IMR-90 (cell line): Measurements from ENCODE around the gene IFNA16. TPM values are rescaled to one million over a fixed set of nuclear protein-coding genes. Genes with fewer than 3 reads are reported as not detected.
"Not testable (repeated sequence)": the region's sequence is repeated elsewhere in the genome, so short reads cannot be mapped to it uniquely, and the experiment has no call there.

Experiments used
- ATAC-seq: fragments of 200-7000 bp; cut with Tn5 transposase; 2 replicates; pipeline ENCODE4 v1.9.1; 2020; ENCODE audit warnings: low read depth, mild to moderate bottlenecking, moderate library complexity
- BruUV-seq: library from RNA; stranded (reverse); fragments of 400-500 nt; replicated peaks from 2 replicates; lab custom pipeline; 2021; lab: Mats Ljungman, UMichigan
- CTCF ChIA-PET: fragments of 300-600 bp; formaldehyde crosslinking; extraction: SDS; loops from one replicate; lab custom pipeline; 2021; ENCODE audit warnings: antibody characterized with exemption; lab: Yijun Ruan, JAX
- POLR2A ChIA-PET: fragments of 300-600 bp; sonication (Branson Sonifier 250); formaldehyde crosslinking; loops from one replicate; lab custom pipeline; 2022; ENCODE audit warnings: antibody characterized with exemption; ENCODE audit not compliant: unreplicated experiment; lab: Charles Lee
- DNase-seq: peaks from one replicate; pipeline ENCODE4 v3.0.0; 2013
- H2AFZ ChIP-seq: replicated peaks from 2 replicates; pipeline ENCODE3; 2013; ENCODE audit warnings: low read length, mild to moderate bottlenecking; ENCODE audit not compliant: poor library complexity
- H2AK5ac ChIP-seq: 2 replicates; pipeline ENCODE4 v1.6.1; 2013; ENCODE audit warnings: low read depth, low read length, inconsistent platforms
- H2AK9ac ChIP-seq: replicated peaks from 2 replicates; pipeline ENCODE3; 2013; ENCODE audit warnings: mild to moderate bottlenecking, low read depth, low read length, moderate library complexity; ENCODE audit not compliant: poor library complexity
- H2BK120ac ChIP-seq: 2 replicates; pipeline ENCODE4 v1.6.1; 2013; ENCODE audit warnings: low read depth, low read length, inconsistent platforms
- H2BK15ac ChIP-seq: 3 replicates; pipeline ENCODE4 v1.6.1; 2013; ENCODE audit warnings: low read depth, low read length, inconsistent platforms
- H2BK20ac ChIP-seq: 2 replicates; pipeline ENCODE4 v1.6.1; 2013; ENCODE audit warnings: low read depth, mild to moderate bottlenecking, inconsistent platforms, low read length, moderate library complexity
- H2BK5ac ChIP-seq: 2 replicates; pipeline ENCODE4 v1.6.1; 2013; ENCODE audit warnings: mild to moderate bottlenecking, low read depth, low read length, inconsistent platforms; ENCODE audit not compliant: poor library complexity, severe bottlenecking
- H3K14ac ChIP-seq: replicated peaks from 2 replicates; pipeline ENCODE4 v1.6.1; 2013; ENCODE audit warnings: low read depth, low read length, inconsistent platforms
- H3K18ac ChIP-seq: 2 replicates; pipeline ENCODE4 v1.6.1; 2013; ENCODE audit warnings: low read depth, low read length, control low read depth
- H3K23ac ChIP-seq: 2 replicates; pipeline ENCODE4 v1.6.1; 2013; ENCODE audit warnings: low read depth, low read length, inconsistent platforms
- H3K27ac ChIP-seq: 2 replicates; pipeline ENCODE4 v1.5.1; 2013; ENCODE audit warnings: mild to moderate bottlenecking, control low read depth, low read length; ENCODE audit not compliant: insufficient read depth
- H3K27me3 ChIP-seq: 2 replicates; pipeline ENCODE4 v1.6.1; 2013; ENCODE audit warnings: low read length; ENCODE audit not compliant: control insufficient read depth, insufficient read depth
- H3K36me3 ChIP-seq: 2 replicates; pipeline ENCODE4 v1.6.1; 2013; ENCODE audit warnings: low read length, mixed read lengths; ENCODE audit not compliant: control insufficient read depth, insufficient read depth
- H3K4ac ChIP-seq: 2 replicates; pipeline ENCODE4 v1.6.1; 2013; ENCODE audit warnings: low read depth, low read length, inconsistent platforms
- H3K4me1 ChIP-seq: 2 replicates; pipeline ENCODE4 v1.6.1; 2013; ENCODE audit warnings: low read length, mixed read lengths; ENCODE audit not compliant: control insufficient read depth, insufficient read depth
- H3K4me2 ChIP-seq: 2 replicates; pipeline ENCODE4 v1.6.1; 2013; ENCODE audit warnings: low read depth, mild to moderate bottlenecking, control low read depth, low read length, moderate library complexity
- H3K4me3 ChIP-seq: 2 replicates; pipeline ENCODE4 v1.5.1; 2013; ENCODE audit warnings: low read depth, mild to moderate bottlenecking, control low read depth, low read length, moderate library complexity; ENCODE audit not compliant: insufficient read depth
- H3K56ac ChIP-seq: 2 replicates; pipeline ENCODE4 v1.6.1; 2013; ENCODE audit warnings: low read length, inconsistent platforms; ENCODE audit not compliant: insufficient read depth; ENCODE audit errors: extremely low read depth
- H3K79me1 ChIP-seq, 2 experiments: 2 replicates each; pipeline ENCODE4 v1.6.1; 2013; ENCODE audit warnings: low read length in 2 of 2, inconsistent platforms in 1 of 2, low read depth in 1 of 2
- H3K9ac ChIP-seq: 2 replicates; pipeline ENCODE4 v1.6.1; 2013; ENCODE audit warnings: low read depth, low read length, control low read depth
- H3K9me1 ChIP-seq: 2 replicates; pipeline ENCODE4 v1.6.1; 2013; ENCODE audit warnings: low read length, inconsistent platforms; ENCODE audit not compliant: insufficient read depth
- H3K9me3 ChIP-seq: 2 replicates; pipeline ENCODE4 v1.6.1; 2013; ENCODE audit warnings: low read length; ENCODE audit not compliant: control insufficient read depth, insufficient read depth
- H4K20me1 ChIP-seq: 2 replicates; pipeline ENCODE4 v1.6.1; 2013; ENCODE audit warnings: low read length, inconsistent platforms; ENCODE audit not compliant: insufficient read depth
- H4K5ac ChIP-seq: 2 replicates; pipeline ENCODE4 v1.6.1; 2013; ENCODE audit warnings: mild to moderate bottlenecking, low read depth, low read length, control low read depth
- H4K8ac ChIP-seq, 2 experiments: 2 replicates each; pipeline ENCODE4 v1.6.1; 2013; ENCODE audit warnings: low read depth in 2 of 2, low read length in 2 of 2, control low read depth in 1 of 2, inconsistent platforms in 1 of 2
- H4K91ac ChIP-seq: 2 replicates; pipeline ENCODE4 v1.6.1; 2013; ENCODE audit warnings: low read depth, low read length, inconsistent platforms; ENCODE audit not compliant: insufficient read depth
- WGBS, 2 experiments: methylation state at CpG; one replicate each; pipeline versions ENCODE4 v1.1.5 to v1.1.7; 2013; ENCODE audit warnings: missing lambda C conversion rate in 2 of 2; ENCODE audit not compliant: insufficient read length in 1 of 2; ENCODE audit errors: extremely low coverage in 2 of 2; 5-methylcytosine and 5-hydroxymethylcytosine counted together
- dilution Hi-C: fragments of 300-500 bp; cut with HindIII; formaldehyde crosslinking; loops from one replicate; pipeline ENCODE4 v1.14.3; 2018; ENCODE audit warnings: low sequenced_read_pairs; ENCODE audit not compliant: unreplicated experiment
- in situ Hi-C: fragments of 300-500 bp; cut with MboI; formaldehyde crosslinking; loops from 3 replicates; pipeline ENCODE4 v1.14.3; 2019; ENCODE audit warnings: low sequenced_read_pairs, inconsistent platforms, mixed read lengths
- intact Hi-C: fragments of 100-400 bp; cut with micrococcal nuclease; formaldehyde crosslinking; loops from 2 replicates; pipeline ENCODE4 v1.10.0; 2022
- polyA plus RNA-seq, 3 experiments: library from polyadenylated mRNA; depleted of rRNA; stranded (reverse); fragments of >200 nt; gene quantifications; 2 replicates each; pipeline ENCODE4 v1.2.3, GENCODE V29; 2012; ENCODE audit warnings: low replicate concordance in 1 of 3
- total RNA-seq: library from RNA; depleted of rRNA; stranded (reverse); fragments of >200 nt; gene quantifications from 2 replicates; pipeline ENCODE4 v1.2.3, GENCODE V29; 2012; rRNA removed

The IFNA16 gene
- total and polyA plus RNA-seq, 2 of the 4 experiments (the other 2 are of a cell fraction), result not detected

GRCh38 chr9:21166560-21166959, 50.6 kb downstream of the IFNA16 start, which contains the start of gene IFNA21:
IFNA21 (minus strand) TSS chr9:21166660; CDS start chr9:21166612, 48 bp downstream.
- DNase-seq, in situ Hi-C loops: not testable (repeated sequence)
- WGBS, 2 experiments, result no CpG with 5 or more reads among the region's 2 CpGs

More at GRCh38 chr9:21166560-21166959, 50.6 kb downstream of the IFNA16 start, which contains the start of gene IFNA21:
- dilution Hi-C loops, H3K9me3 ChIP-seq, H3K14ac ChIP-seq, CTCF ChIA-PET, H3K4me1 ChIP-seq, H2AK9ac ChIP-seq, ATAC-seq, H3K4me3 ChIP-seq, H3K4ac ChIP-seq, H2AK5ac ChIP-seq, H3K23ac ChIP-seq, H4K20me1 ChIP-seq, BruUV-seq, H3K9me1 ChIP-seq, intact Hi-C loops, H2BK5ac ChIP-seq, POLR2A ChIA-PET, H3K9ac ChIP-seq, H4K5ac ChIP-seq, H3K36me3 ChIP-seq, H3K56ac ChIP-seq, H2AFZ ChIP-seq, H3K4me2 ChIP-seq, H3K27me3 ChIP-seq, H4K8ac ChIP-seq, H3K79me1 ChIP-seq, H2BK15ac ChIP-seq, H2BK20ac ChIP-seq, H3K18ac ChIP-seq, H2BK120ac ChIP-seq, H4K91ac ChIP-seq, H3K27ac ChIP-seq: not testable (repeated sequence)

Other genes with a start within 250 kb of the IFNA16 start
- 2.2 and 2.8 TPM in 2 replicates for gene HACD4, start 185.7 kb downstream of the IFNA16 start, total RNA-seq
- gene HACD4, start 185.7 kb downstream of the IFNA16 start, polyA plus RNA-seq (2012; rRNA removed), result 1.5 and 1.9 TPM in 2 replicates
- gene IFNB1, start 139.4 kb downstream of the IFNA16 start, total RNA-seq, result not detected in 2 replicates
- not detected in 2 replicates for gene IFNB1, start 139.4 kb downstream of the IFNA16 start, polyA plus RNA-seq (2012; rRNA removed)
- not detected in 2 replicates for gene IFNW1, start 75.5 kb downstream of the IFNA16 start, total RNA-seq
- not detected in 2 replicates for gene IFNW1, start 75.5 kb downstream of the IFNA16 start, polyA plus RNA-seq (2012; rRNA removed)
- gene IFNA21, start 50.7 kb downstream of the IFNA16 start, total RNA-seq, result not detected in 2 replicates
- not detected in 2 replicates for gene IFNA21, start 50.7 kb downstream of the IFNA16 start, polyA plus RNA-seq (2012; rRNA removed)
- gene IFNA4, start 29.7 kb downstream of the IFNA16 start, total RNA-seq, result not detected in 2 replicates
- not detected in 2 replicates for gene IFNA4, start 29.7 kb downstream of the IFNA16 start, polyA plus RNA-seq (2012; rRNA removed)
- gene IFNA7, start 15.1 kb downstream of the IFNA16 start, total RNA-seq, result not detected in 2 replicates
- gene IFNA7, start 15.1 kb downstream of the IFNA16 start, polyA plus RNA-seq (2012; rRNA removed), result not detected in 2 replicates
- gene IFNA10, start 10.2 kb downstream of the IFNA16 start, total RNA-seq, result not detected in 2 replicates
- gene IFNA10, start 10.2 kb downstream of the IFNA16 start, polyA plus RNA-seq (2012; rRNA removed), result not detected in 2 replicates
- gene IFNA17, start 10.9 kb upstream of the IFNA16 start, total RNA-seq, result not detected in 2 replicates
- gene IFNA17, start 10.9 kb upstream of the IFNA16 start, polyA plus RNA-seq (2012; rRNA removed), result not detected in 2 replicates
- not detected in 2 replicates for gene IFNA14, start 22.7 kb upstream of the IFNA16 start, total RNA-seq
- not detected in 2 replicates for gene IFNA14, start 22.7 kb upstream of the IFNA16 start, polyA plus RNA-seq (2012; rRNA removed)
- not detected in 2 replicates for gene IFNA5, start 88.0 kb upstream of the IFNA16 start, total RNA-seq
- not detected in 2 replicates for gene IFNA5, start 88.0 kb upstream of the IFNA16 start, polyA plus RNA-seq (2012; rRNA removed)
- 46.4 and 68.6 TPM in 2 replicates for gene KLHL9, start 118.1 kb upstream of the IFNA16 start, total RNA-seq
- gene KLHL9, start 118.1 kb upstream of the IFNA16 start, polyA plus RNA-seq (2012; rRNA removed), result 10.2 and 12.9 TPM in 2 replicates
- not detected in 2 replicates for gene IFNA6, start 133.6 kb upstream of the IFNA16 start, total RNA-seq
- not detected in 2 replicates for gene IFNA6, start 133.6 kb upstream of the IFNA16 start, polyA plus RNA-seq (2012; rRNA removed)
- gene IFNA13, start 150.7 kb upstream of the IFNA16 start, total RNA-seq, result not detected in 2 replicates
- gene IFNA13, start 150.7 kb upstream of the IFNA16 start, polyA plus RNA-seq (2012; rRNA removed), result not detected in 2 replicates
- not detected in 2 replicates for gene IFNA2, start 168.1 kb upstream of the IFNA16 start, total RNA-seq
- gene IFNA2, start 168.1 kb upstream of the IFNA16 start, polyA plus RNA-seq (2012; rRNA removed), result not detected in 2 replicates
- gene IFNA8, start 191.8 kb upstream of the IFNA16 start, total RNA-seq, result not detected in 2 replicates
- not detected in 2 replicates for gene IFNA8, start 191.8 kb upstream of the IFNA16 start, polyA plus RNA-seq (2012; rRNA removed)
- gene IFNA1, start 223.1 kb upstream of the IFNA16 start, total RNA-seq, result not detected in 2 replicates
- not detected in 2 replicates for gene IFNA1, start 223.1 kb upstream of the IFNA16 start, polyA plus RNA-seq (2012; rRNA removed)